HepG2 (cell line): ENCODE results near the gene MIA. TPM values are rescaled to one million over a fixed set of nuclear protein-coding genes. Genes with fewer than 3 reads are reported as not detected.
A peak's percentile ranks its signal among the peaks of the same experiment; 100 is the strongest.

Experiments used
- ETV6 ChIP-seq: sonication (generic); formaldehyde crosslinking; conservative IDR thresholded peaks from 2 replicates; pipeline ENCODE4 v1.4.0; 2020; ENCODE audit warnings: missing genetic modification reagents
- FOSL1 ChIP-seq: sonication (generic); formaldehyde crosslinking; IDR thresholded peaks from 2 replicates; pipeline ENCODE4 v1.9.0; 2021; ENCODE audit warnings: missing genetic modification reagents, borderline replicate concordance
- GTF3A ChIP-seq: sonication (generic); formaldehyde crosslinking; conservative IDR thresholded peaks from 2 replicates; pipeline ENCODE4 v1.4.0; 2020; ENCODE audit warnings: mild to moderate bottlenecking, missing genetic modification reagents
- HNF4G ChIP-seq, 2 experiments: sonication (generic) in 1 of 2; formaldehyde crosslinking in 1 of 2; IDR thresholded peaks; 2 replicates each; pipeline versions ENCODE4 v1.4.0 to v1.6.1; 2011 to 2020; ENCODE audit warnings: borderline replicate concordance in 2 of 2, low read depth in 2 of 2, mild to moderate bottlenecking in 2 of 2, low read length in 1 of 2, missing genetic modification reagents in 1 of 2, moderate library complexity in 1 of 2
- KDM1A ChIP-seq: IDR thresholded peaks from 2 replicates; pipeline ENCODE4 v1.6.1; 2016; ENCODE audit warnings: missing compliant biosample characterization
- KLF13 ChIP-seq: sonication (generic); formaldehyde crosslinking; IDR thresholded peaks from 2 replicates; pipeline ENCODE4 v1.4.0; 2020; ENCODE audit warnings: mild to moderate bottlenecking, missing genetic modification reagents
- RAD51 ChIP-seq: fragments of 450-650 bp; IDR thresholded peaks from 2 replicates; pipeline ENCODE4 v1.6.1; 2016; ENCODE audit warnings: borderline replicate concordance
- SRF ChIP-seq: IDR thresholded peaks from 2 replicates; pipeline ENCODE4 v1.6.1; 2011; ENCODE audit warnings: mild to moderate bottlenecking, low read depth, low read length, moderate library complexity
- YEATS4 ChIP-seq: sonication (generic); formaldehyde crosslinking; IDR thresholded peaks from 2 replicates; pipeline ENCODE4 v1.4.0; 2020; ENCODE audit warnings: missing genetic modification reagents, borderline replicate concordance
- ZHX2 ChIP-seq, 2 experiments: sonication (generic) in 1 of 2; formaldehyde crosslinking in 1 of 2; IDR thresholded peaks; 2 replicates each; pipeline versions ENCODE4 v1.6.1 to v1.9.0; 2014 to 2022; ENCODE audit warnings: antibody characterized with exemption in 1 of 2, borderline replicate concordance in 1 of 2, inconsistent platforms in 1 of 2, low read depth in 1 of 2, missing genetic modification reagents in 1 of 2
- ZNF589 ChIP-seq: sonication (generic); formaldehyde crosslinking; conservative IDR thresholded peaks from 2 replicates; pipeline ENCODE4 v1.8.0; 2022; ENCODE audit warnings: mild to moderate bottlenecking, moderate library complexity, missing genetic modification reagents
- ZNF605 ChIP-seq: sonication (generic); formaldehyde crosslinking; IDR thresholded peaks from 2 replicates; pipeline ENCODE4 v1.8.0; 2022; ENCODE audit warnings: mild to moderate bottlenecking, missing genetic modification reagents
- polyA plus RNA-seq, 8 experiments: library from polyadenylated mRNA; depleted of rRNA in 3 of 8; stranded (reverse) in 7 of 8; unstranded in 1 of 8; fragments of >200 nt; fragmentation: Illumina TruSeq in 4 of 8; extraction: Trizol in 4 of 8; gene quantifications; 2 replicates each; pipeline versions ENCODE4 v1.2.1 to v1.2.3, GENCODE V29; 2011 to 2016; ENCODE audit warnings: low read depth in 4 of 8, missing spikeins in 1 of 8, mixed read lengths in 1 of 8; ENCODE audit not compliant: insufficient read depth in 1 of 8
- total RNA-seq, 5 experiments: library from RNA; depleted of rRNA; stranded (reverse); fragments of >200 nt; fragmentation: Illumina TruSeq; extraction: Trizol; gene quantifications; 2 replicates each; pipeline ENCODE4 v1.2.3, GENCODE V29; 2016; ENCODE audit warnings: low read depth in 1 of 5
- TF ChIP-seq, protein P1 (sequence below): sonication (generic); formaldehyde crosslinking; IDR thresholded peaks from 2 replicates; pipeline ENCODE4 v1.5.1; 2020; ENCODE audit warnings: missing genetic modification reagents, mild to moderate bottlenecking, borderline replicate concordance
- TF ChIP-seq, protein P2 (sequence below): sonication (generic); formaldehyde crosslinking; IDR thresholded peaks from 2 replicates; pipeline ENCODE4 v1.4.0; 2020; ENCODE audit warnings: missing genetic modification reagents

The MIA gene
- total and polyA plus RNA-seq, 2 of the 13 experiments (the other 11 are each of a cell fraction or from before 2014, with no cell fraction given) = 0.61 TPM; not detected in 1

DNA sequence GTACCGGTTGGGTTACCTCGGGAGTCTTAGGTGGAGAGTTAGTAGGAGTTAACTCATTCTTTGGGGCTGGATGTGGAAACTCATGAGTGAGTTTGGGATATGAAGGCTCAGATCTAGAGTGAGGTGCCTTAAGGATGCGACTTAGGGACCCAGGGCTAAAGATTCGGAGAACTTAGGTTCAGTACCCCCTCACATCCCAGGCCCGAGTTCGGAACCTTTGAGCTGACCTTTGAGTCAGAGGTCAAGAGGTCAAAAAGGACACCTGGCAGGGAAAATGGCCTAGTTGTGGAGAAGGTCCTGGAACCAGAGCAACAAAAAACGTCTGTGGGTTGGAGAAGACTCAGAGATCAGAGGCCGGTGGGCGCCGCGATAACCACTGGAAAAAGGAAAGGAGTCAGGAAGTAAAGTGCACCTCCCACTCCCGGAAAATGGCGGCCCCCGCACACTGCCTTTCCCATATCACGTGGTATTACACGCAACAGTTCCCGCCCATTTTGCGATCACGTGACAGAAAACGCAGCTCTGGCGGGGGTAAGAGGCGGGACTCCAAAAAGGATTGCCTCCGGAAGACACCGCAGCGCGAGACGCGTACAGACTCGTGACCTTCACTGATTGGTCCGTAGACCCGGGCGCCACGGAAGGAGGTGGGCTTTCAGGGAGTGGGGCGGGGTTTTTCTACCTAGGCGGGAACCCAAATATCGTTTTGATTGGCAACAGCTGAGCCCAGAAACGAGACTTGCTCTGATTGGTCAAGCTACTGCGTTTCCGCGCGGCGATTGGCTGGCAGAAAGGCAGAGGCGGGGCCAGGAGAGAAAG lies 25.1 kb upstream of the MIA start, which contains the start of gene ACTMAP (continued):
- TF ChIP-seq KDM1A (CRISPR knock-in tag) (no peak; the same call in 1 of the 2 replicates), GTF3A (0 out of 2 replicates have a peak, but pooled peaks have one; percentile 34), ZHX2 (IDR thresholded peaks at IDR 0.05; ENCODE audit: low read depth) (peak; percentile 93), ZHX2 (CRISPR knock-in tag; IDR thresholded peaks at IDR 0.05; ENCODE audit: borderline replicate concordance) (no peak; the same call in 1 of the 2 replicates), SRF (peak; percentile 5; the same call in 1 of the 2 replicates), YEATS4 (CRISPR knock-in tag) (peak; percentile 73; the same call in 1 of the 2 replicates), RAD51 (peak; percentile 100), HNF4G (IDR thresholded peaks at IDR 0.05; ENCODE audit: borderline replicate concordance, low read depth, low read length) (peak; percentile 83; the same call in 1 of the 2 replicates), HNF4G (CRISPR knock-in tag; IDR thresholded peaks at IDR 0.05; ENCODE audit: borderline replicate concordance, low read depth) (peak; percentile 26; the same call in 1 of the 2 replicates), ZNF605 (peak; percentile 62), ZNF589 (CRISPR knock-in tag) (no peak), FOSL1 (CRISPR knock-in tag) (no peak), ETV6 (0 out of 2 replicates have a peak, but pooled peaks have one; percentile 62), KLF13 (CRISPR knock-in tag) (no peak)
- TF ChIP-seq, protein P1, sequence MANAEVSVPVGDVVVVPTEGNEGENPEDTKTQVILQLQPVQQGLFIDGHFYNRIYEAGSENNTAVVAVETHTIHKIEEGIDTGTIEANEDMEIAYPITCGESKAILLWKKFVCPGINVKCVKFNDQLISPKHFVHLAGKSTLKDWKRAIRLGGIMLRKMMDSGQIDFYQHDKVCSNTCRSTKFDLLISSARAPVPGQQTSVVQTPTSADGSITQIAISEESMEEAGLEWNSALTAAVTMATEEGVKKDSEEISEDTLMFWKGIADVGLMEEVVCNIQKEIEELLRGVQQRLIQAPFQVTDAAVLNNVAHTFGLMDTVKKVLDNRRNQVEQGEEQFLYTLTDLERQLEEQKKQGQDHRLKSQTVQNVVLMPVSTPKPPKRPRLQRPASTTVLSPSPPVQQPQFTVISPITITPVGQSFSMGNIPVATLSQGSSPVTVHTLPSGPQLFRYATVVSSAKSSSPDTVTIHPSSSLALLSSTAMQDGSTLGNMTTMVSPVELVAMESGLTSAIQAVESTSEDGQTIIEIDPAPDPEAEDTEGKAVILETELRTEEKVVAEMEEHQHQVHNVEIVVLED (CRISPR knock-in tag) = peak; percentile 85
- TF ChIP-seq, protein P2, sequence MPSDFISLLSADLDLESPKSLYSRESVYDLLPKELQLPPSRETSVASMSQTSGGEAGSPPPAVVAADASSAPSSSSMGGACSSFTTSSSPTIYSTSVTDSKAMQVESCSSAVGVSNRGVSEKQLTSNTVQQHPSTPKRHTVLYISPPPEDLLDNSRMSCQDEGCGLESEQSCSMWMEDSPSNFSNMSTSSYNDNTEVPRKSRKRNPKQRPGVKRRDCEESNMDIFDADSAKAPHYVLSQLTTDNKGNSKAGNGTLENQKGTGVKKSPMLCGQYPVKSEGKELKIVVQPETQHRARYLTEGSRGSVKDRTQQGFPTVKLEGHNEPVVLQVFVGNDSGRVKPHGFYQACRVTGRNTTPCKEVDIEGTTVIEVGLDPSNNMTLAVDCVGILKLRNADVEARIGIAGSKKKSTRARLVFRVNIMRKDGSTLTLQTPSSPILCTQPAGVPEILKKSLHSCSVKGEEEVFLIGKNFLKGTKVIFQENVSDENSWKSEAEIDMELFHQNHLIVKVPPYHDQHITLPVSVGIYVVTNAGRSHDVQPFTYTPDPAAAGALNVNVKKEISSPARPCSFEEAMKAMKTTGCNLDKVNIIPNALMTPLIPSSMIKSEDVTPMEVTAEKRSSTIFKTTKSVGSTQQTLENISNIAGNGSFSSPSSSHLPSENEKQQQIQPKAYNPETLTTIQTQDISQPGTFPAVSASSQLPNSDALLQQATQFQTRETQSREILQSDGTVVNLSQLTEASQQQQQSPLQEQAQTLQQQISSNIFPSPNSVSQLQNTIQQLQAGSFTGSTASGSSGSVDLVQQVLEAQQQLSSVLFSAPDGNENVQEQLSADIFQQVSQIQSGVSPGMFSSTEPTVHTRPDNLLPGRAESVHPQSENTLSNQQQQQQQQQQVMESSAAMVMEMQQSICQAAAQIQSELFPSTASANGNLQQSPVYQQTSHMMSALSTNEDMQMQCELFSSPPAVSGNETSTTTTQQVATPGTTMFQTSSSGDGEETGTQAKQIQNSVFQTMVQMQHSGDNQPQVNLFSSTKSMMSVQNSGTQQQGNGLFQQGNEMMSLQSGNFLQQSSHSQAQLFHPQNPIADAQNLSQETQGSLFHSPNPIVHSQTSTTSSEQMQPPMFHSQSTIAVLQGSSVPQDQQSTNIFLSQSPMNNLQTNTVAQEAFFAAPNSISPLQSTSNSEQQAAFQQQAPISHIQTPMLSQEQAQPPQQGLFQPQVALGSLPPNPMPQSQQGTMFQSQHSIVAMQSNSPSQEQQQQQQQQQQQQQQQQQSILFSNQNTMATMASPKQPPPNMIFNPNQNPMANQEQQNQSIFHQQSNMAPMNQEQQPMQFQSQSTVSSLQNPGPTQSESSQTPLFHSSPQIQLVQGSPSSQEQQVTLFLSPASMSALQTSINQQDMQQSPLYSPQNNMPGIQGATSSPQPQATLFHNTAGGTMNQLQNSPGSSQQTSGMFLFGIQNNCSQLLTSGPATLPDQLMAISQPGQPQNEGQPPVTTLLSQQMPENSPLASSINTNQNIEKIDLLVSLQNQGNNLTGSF (CRISPR knock-in tag) = no peak
